SK-N-MC (cell line): Measurements from ENCODE around the gene SKOR1.

Experiments used
- EZH2 ChIP-seq: fragments of 200-600 bp; sonication (generic); IDR thresholded peaks from one replicate; pipeline ENCODE4 v1.6.1; 2017; ENCODE audit warnings: antibody characterized with exemption
- FOXP2 ChIP-seq: optimal IDR thresholded peaks from 2 replicates; pipeline ENCODE3; 2011; ENCODE audit warnings: mild to moderate bottlenecking, moderate library complexity; ENCODE audit not compliant: insufficient read depth; ENCODE audit errors: extremely low read length, control extremely low read depth
- POLR2AphosphoS5 ChIP-seq: IDR thresholded peaks from 2 replicates; pipeline ENCODE4 v1.6.1; 2012; ENCODE audit warnings: mild to moderate bottlenecking, low read depth, low read length, borderline replicate concordance

DNA sequence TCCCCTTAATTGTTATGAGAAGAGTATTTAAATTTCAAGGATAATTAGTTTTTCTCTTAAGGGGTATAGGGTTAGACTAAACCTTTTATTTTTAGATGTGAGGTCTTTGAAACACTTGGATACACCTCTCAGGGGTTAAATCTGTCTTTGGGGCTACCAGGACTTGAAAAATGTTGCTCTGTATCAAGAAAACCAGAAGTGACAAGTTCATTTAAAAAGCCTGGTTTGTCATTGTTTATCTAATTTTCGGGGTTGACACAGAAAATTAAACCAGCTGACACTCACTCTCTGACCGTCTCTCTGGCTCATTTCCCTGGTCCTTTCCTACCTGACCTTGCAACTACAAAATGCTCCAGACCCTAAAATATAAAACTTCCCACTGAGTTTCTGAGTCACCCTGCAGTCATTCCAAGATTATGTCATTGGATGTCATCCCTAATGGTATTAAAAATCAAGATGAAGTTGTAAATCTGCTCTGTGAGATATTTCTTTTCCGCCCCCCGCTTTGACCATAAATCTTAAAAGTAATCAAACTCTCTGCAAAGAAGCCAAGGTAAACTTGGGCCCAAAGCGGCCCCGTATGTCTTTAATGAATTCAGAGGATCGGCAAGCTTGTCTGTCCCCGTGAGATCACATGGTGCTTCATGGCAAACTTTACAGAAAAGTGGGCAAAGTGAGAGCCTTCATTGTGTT, 32.9 kb upstream of the SKOR1 start:
- TF ChIP-seq EZH2 (no peak), POLR2AphosphoS5 (no peak), FOXP2 (no peak)
